ENCODE results near the gene RAB32. TPM values are rescaled to one million over a fixed set of nuclear protein-coding genes. Genes with fewer than 3 reads are reported as not detected.
"Not testable (repeated sequence)": the region's sequence is repeated elsewhere in the genome, so short reads cannot be mapped to it uniquely, and the experiment has no call there.

Gene RAB32
- total RNA-seq, 2 donors from 2014 or later: 2.3 to 2.5 TPM

- no peak for ATAC-seq
- DNase-seq (ENCODE audit: low spot score): no peak
Observed at GRCh38 chr6:146551545-146551944, 7.9 kb downstream of the RAB32 start.

GRCh38 chr6:146553377-146554135 is 9.9 kb downstream of the RAB32 start:
- H3K4me1 Mint-ChIP-seq (ENCODE audit: low read depth in 2 of 2): no peaks in the 10 kb centered on the region
- DNase-seq (ENCODE audit: low spot score) (no peak), ATAC-seq (no peak)
- no peaks in the 10 kb centered on the region for H3K36me3 Mint-ChIP-seq
- no peaks in the 10 kb centered on the region for H3K27me3 Mint-ChIP-seq
- peaks cover 3% of the 10 kb centered on the region for H3K9me3 Mint-ChIP-seq
- H3K4me3 Mint-ChIP-seq: no peak overlapping the region
- H3K27ac Mint-ChIP-seq: no peak overlapping the region

More at GRCh38 chr6:146551545-146551944, 7.9 kb downstream of the RAB32 start:
- no peaks in the 10 kb centered on the region for H3K36me3 Mint-ChIP-seq
- no peak overlapping the region for H3K4me3 Mint-ChIP-seq
- H3K4me1 Mint-ChIP-seq (ENCODE audit: low read depth in 2 of 2): no peaks in the 10 kb centered on the region
- H3K9me3 Mint-ChIP-seq: peaks cover 3% of the 10 kb centered on the region
- no peaks in the 10 kb centered on the region for H3K27me3 Mint-ChIP-seq
- H3K27ac Mint-ChIP-seq: no peak overlapping the region

- Mint-ChIP-seq H3K9me3 (no peaks in the 10 kb centered on the region), H3K27me3 (no peaks in the 10 kb centered on the region), H3K36me3 (no peaks in the 10 kb centered on the region), H3K27ac (no peak overlapping the region), H3K4me3 (no peak overlapping the region), H3K4me1 (ENCODE audit: low read depth in 2 of 2) (no peaks in the 10 kb centered on the region)
- ATAC-seq (no peak), DNase-seq (ENCODE audit: low spot score) (no peak)
Observed at GRCh38 chr6:146560607-146561006, 17.0 kb downstream of the RAB32 start.

- not testable (repeated sequence) for H3K36me3 Mint-ChIP-seq; H3K4me3 Mint-ChIP-seq; H3K27me3 Mint-ChIP-seq; ATAC-seq; DNase-seq (ENCODE audit: low spot score); H3K4me1 Mint-ChIP-seq (ENCODE audit: low read depth in 2 of 2); H3K9me3 Mint-ChIP-seq; H3K27ac Mint-ChIP-seq
Observed at GRCh38 chr6:146566661-146567060, 23.0 kb downstream of the RAB32 start.

DNA sequence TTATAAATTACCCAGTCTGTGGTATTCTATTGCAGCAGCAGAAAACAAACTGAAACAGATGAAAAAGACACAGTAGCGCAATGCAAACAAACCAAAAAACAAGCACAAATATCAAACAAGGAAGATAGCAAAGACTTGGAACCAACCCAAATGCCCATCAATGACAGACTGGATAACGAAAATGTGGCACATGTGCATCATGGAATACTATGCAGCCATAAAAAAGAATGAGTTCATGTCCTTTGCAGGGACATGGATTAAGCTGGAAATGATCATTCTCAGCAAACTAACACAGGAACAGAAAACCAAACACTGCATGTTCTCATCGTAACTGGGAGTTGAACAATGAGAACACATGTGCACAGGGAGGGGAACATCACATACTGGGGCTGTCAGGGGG is 25.0 kb downstream of the RAB32 start:
- DNase-seq (ENCODE audit: low spot score); H3K4me1 Mint-ChIP-seq (ENCODE audit: low read depth in 2 of 2); H3K27ac Mint-ChIP-seq; H3K36me3 Mint-ChIP-seq; ATAC-seq; H3K4me3 Mint-ChIP-seq; H3K27me3 Mint-ChIP-seq: not testable (repeated sequence)
- H3K9me3 Mint-ChIP-seq: peaks cover 10% of the 10 kb centered on the region

- no peak overlapping the region for H3K27ac Mint-ChIP-seq
- DNase-seq (ENCODE audit: low spot score) (no peak), ATAC-seq (no peak)
- H3K9me3 Mint-ChIP-seq: peaks cover 8% of the 10 kb centered on the region
- H3K27me3 Mint-ChIP-seq: no peaks in the 10 kb centered on the region
- H3K4me3 Mint-ChIP-seq: no peak overlapping the region
- H3K36me3 Mint-ChIP-seq: no peaks in the 10 kb centered on the region
- H3K4me1 Mint-ChIP-seq (ENCODE audit: low read depth in 2 of 2): no peaks in the 10 kb centered on the region
Observed at GRCh38 chr6:146574211-146574610, 30.6 kb downstream of the RAB32 start.

- H3K4me3 Mint-ChIP-seq: no peak overlapping the region
- H3K36me3 Mint-ChIP-seq: no peaks in the 10 kb centered on the region
- H3K4me1 Mint-ChIP-seq (ENCODE audit: low read depth in 2 of 2): no peaks in the 10 kb centered on the region
- ATAC-seq: no peak
- no peak overlapping the region for H3K27ac Mint-ChIP-seq
- peaks cover 4% of the 10 kb centered on the region for H3K9me3 Mint-ChIP-seq
- no peak for DNase-seq (ENCODE audit: low spot score)
- H3K27me3 Mint-ChIP-seq: no peaks in the 10 kb centered on the region
Observed at GRCh38 chr6:146578054-146578453, 34.4 kb downstream of the RAB32 start.

DNA sequence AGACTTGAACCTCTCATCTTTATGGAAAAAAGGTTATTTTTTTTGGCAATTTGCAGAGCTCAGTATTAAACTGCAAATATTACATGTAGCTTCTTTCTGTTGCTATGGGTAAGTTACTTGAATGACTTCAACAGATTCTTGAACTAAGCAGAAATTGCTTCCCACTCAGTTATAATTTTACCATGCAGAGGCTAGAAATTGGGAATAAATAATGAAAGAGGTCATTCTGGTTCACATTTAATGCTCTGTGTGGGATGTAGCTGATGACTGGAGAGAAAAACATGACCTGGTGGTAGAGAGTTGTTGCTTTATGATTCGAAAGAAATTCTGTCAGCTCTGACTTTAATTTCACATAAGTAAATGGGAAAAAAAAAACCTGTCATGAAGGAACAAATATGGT is 38.3 kb downstream of the RAB32 start:
- Mint-ChIP-seq H3K36me3 (no peaks in the 10 kb centered on the region), H3K4me3 (no peak overlapping the region), H3K4me1 (ENCODE audit: low read depth in 2 of 2) (no peaks in the 10 kb centered on the region), H3K9me3 (peaks cover 4% of the 10 kb centered on the region), H3K27me3 (no peaks in the 10 kb centered on the region), H3K27ac (no peak overlapping the region)
- DNase-seq (ENCODE audit: low spot score) (no peak), ATAC-seq (no peak)

GRCh38 chr6:146582857-146583256 is 39.2 kb downstream of the RAB32 start:
- Mint-ChIP-seq H3K36me3 (no peaks in the 10 kb centered on the region), H3K27ac (no peak overlapping the region), H3K9me3 (peaks cover 4% of the 10 kb centered on the region), H3K27me3 (no peaks in the 10 kb centered on the region), H3K4me3 (no peak overlapping the region), H3K4me1 (ENCODE audit: low read depth in 2 of 2) (no peaks in the 10 kb centered on the region)
- ATAC-seq (no peak), DNase-seq (ENCODE audit: low spot score) (no peak)

DNA sequence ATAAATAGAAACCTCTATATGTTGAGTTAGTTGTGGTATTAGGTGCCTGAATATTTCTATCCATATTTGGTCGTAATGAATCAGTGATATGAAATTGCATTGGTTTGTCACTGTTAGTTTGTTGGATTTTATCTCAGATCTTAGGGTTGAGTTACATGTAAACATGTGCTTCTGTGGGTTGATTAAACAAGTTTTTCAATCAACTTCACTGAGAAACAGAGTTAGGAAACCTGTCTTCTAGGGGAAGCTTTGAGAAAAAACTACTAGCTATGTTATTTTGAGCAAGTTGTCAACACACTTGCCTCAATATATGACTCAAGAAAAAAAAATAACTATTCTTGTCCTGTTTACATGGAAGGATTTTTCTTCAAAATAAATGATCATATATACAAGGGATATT is 40.3 kb downstream of the RAB32 start:
- Mint-ChIP-seq H3K9me3 (peaks cover 4% of the 10 kb centered on the region), H3K27me3 (no peaks in the 10 kb centered on the region), H3K4me1 (ENCODE audit: low read depth in 2 of 2) (no peaks in the 10 kb centered on the region), H3K27ac (no peak overlapping the region), H3K36me3 (no peaks in the 10 kb centered on the region), H3K4me3 (no peak overlapping the region)
- ATAC-seq (no peak), DNase-seq (ENCODE audit: low spot score) (no peak)

DNA sequence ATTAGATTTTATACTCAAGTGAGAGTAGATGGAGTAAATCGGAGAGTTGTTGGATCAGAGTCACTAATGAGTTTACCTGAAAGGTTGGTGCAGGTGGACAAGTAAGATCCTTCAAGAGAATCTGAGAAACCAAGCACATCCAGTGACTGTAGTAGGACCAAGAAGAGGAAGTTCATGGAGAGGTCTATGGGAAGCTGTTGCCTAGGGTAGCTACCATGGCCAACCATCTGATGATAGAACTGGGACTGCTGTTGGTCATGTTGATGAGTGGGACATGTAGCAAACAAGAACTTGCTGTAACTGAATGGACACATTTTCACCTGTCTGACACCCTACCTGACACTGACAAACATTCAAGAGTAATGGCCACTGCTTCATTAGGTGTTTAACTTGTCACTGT is 43.8 kb downstream of the RAB32 start:
- DNase-seq (ENCODE audit: low spot score): no peak
- Mint-ChIP-seq H3K9me3 (peaks cover 4% of the 10 kb centered on the region), H3K4me1 (ENCODE audit: low read depth in 2 of 2) (no peaks in the 10 kb centered on the region), H3K27ac (no peak overlapping the region), H3K27me3 (no peaks in the 10 kb centered on the region), H3K36me3 (no peaks in the 10 kb centered on the region), H3K4me3 (no peak overlapping the region)
- ATAC-seq: no peak

GRCh38 chr6:146590492-146590891 is 46.9 kb downstream of the RAB32 start:
- H3K4me3 Mint-ChIP-seq: no peak overlapping the region
- H3K9me3 Mint-ChIP-seq: peaks cover 4% of the 10 kb centered on the region
- no peaks in the 10 kb centered on the region for H3K27me3 Mint-ChIP-seq
- H3K4me1 Mint-ChIP-seq (ENCODE audit: low read depth in 2 of 2): no peaks in the 10 kb centered on the region
- no peak overlapping the region for H3K27ac Mint-ChIP-seq
- ATAC-seq (no peak), DNase-seq (ENCODE audit: low spot score) (no peak)
- H3K36me3 Mint-ChIP-seq: no peaks in the 10 kb centered on the region

DNA sequence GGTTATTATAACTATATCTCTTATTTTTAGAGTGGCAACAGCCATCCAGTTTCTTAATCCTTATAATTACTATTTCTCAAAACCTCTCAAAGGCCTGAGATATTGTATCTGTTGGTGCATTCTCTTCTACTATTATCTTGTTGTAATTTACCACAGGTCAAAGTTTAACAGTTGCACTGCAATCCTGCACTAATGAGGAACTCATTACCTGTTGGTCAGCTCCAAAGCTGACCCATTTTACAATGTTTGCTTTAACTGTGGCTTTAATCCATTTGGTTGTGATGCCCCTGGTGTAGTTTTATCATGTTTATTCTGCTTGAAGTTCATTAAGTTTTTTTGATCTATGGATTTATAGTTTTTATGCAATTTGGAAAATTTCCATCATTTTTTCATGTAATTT is 48.8 kb downstream of the RAB32 start:
- Mint-ChIP-seq H3K4me3 (no peak overlapping the region), H3K4me1 (ENCODE audit: low read depth in 2 of 2) (no peaks in the 10 kb centered on the region), H3K27me3 (no peaks in the 10 kb centered on the region), H3K36me3 (no peaks in the 10 kb centered on the region), H3K27ac (no peak overlapping the region), H3K9me3 (no peaks in the 10 kb centered on the region)
- ATAC-seq (no peak), DNase-seq (ENCODE audit: low spot score) (no peak)

DNA sequence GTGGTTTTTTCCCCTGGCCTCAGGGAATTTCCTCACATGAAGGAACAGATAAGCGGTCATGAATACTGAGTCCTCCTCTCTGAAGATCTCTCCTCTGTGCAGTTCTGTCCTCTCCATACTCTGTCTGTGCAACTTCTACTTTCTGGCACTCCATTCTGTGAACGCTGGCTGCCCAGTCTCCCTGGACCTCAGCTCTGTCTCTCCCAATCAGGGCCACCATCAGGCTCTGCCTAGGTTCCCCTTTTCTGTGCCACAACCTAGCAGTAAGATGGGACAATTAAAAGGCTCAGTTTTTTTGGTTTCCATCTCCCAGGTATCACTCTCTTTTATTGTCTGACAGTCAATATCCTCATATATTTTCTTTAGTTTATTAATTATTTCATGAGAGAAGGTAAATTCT is 50.4 kb downstream of the RAB32 start:
- DNase-seq (ENCODE audit: low spot score) (no peak), ATAC-seq (no peak)
- H3K36me3 Mint-ChIP-seq: no peaks in the 10 kb centered on the region
- peaks cover 0 to 3% of the 10 kb centered on the region in 2 donors for H3K27me3 Mint-ChIP-seq
- peaks cover 0 to under 1% of the 10 kb centered on the region in 2 donors for H3K4me1 Mint-ChIP-seq (ENCODE audit: low read depth in 2 of 2)
- H3K27ac Mint-ChIP-seq: no peak overlapping the region
- no peaks in the 10 kb centered on the region for H3K9me3 Mint-ChIP-seq
- H3K4me3 Mint-ChIP-seq: no peak overlapping the region

DNA sequence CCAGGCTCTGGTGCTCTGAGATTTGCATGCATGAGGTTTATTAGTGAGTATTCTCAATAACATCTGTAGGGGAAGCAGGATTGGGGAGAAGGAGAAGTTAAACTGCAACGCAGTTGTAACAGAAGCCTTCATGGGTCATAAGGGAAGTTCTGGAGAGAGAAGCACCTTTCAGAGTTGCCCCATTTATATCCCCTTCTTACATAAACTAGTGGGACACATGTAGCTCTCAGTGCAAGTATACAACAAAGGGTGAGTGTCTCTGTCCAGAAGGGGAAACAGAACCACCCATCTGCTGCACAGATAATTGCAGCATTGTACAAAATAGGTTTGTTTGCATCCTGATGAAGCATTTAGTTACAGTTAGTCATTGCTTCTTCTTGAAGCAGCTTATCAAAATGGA is 50.9 kb downstream of the RAB32 start:
- no peaks in the 10 kb centered on the region for H3K9me3 Mint-ChIP-seq
- H3K27me3 Mint-ChIP-seq: peaks cover 0 to 3% of the 10 kb centered on the region in 2 donors
- H3K4me3 Mint-ChIP-seq: no peak overlapping the region
- H3K36me3 Mint-ChIP-seq: no peaks in the 10 kb centered on the region
- H3K4me1 Mint-ChIP-seq (ENCODE audit: low read depth in 2 of 2): peaks cover 0 to 4% of the 10 kb centered on the region in 2 donors
- ATAC-seq: no peak
- no peak for DNase-seq (ENCODE audit: low spot score)
- no peak overlapping the region for H3K27ac Mint-ChIP-seq
